DND-41 (cell line): Measurements from ENCODE around the gene UBE2U.

Experiments
- EZH2 ChIP-seq: IDR thresholded peaks from 3 replicates; pipeline ENCODE4 v1.6.1; 2012; ENCODE audit warnings: borderline replicate concordance, low read depth, mild to moderate bottlenecking, moderate library complexity, low read length, inconsistent platforms; ENCODE audit not compliant: severe bottlenecking
- TF ChIP-seq, protein P1 (sequence below): IDR thresholded peaks from 2 replicates; pipeline ENCODE4 v1.5.1; 2012; ENCODE audit warnings: borderline replicate concordance, low read length, moderate library complexity, mild to moderate bottlenecking; ENCODE audit not compliant: poor library complexity, severe bottlenecking; ENCODE audit errors: extremely low read depth

GRCh38 chr1:64293820-64294219 lies 90.4 kb downstream of the UBE2U start:
- TF ChIP-seq, protein P1, sequence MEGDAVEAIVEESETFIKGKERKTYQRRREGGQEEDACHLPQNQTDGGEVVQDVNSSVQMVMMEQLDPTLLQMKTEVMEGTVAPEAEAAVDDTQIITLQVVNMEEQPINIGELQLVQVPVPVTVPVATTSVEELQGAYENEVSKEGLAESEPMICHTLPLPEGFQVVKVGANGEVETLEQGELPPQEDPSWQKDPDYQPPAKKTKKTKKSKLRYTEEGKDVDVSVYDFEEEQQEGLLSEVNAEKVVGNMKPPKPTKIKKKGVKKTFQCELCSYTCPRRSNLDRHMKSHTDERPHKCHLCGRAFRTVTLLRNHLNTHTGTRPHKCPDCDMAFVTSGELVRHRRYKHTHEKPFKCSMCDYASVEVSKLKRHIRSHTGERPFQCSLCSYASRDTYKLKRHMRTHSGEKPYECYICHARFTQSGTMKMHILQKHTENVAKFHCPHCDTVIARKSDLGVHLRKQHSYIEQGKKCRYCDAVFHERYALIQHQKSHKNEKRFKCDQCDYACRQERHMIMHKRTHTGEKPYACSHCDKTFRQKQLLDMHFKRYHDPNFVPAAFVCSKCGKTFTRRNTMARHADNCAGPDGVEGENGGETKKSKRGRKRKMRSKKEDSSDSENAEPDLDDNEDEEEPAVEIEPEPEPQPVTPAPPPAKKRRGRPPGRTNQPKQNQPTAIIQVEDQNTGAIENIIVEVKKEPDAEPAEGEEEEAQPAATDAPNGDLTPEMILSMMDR: no peak
- TF ChIP-seq EZH2: no peak
